ENCODE data around the gene SCLY.

The SCLY gene

GRCh38 chr2:238077292-238077691, 16.5 kb downstream of the SCLY start:
- DNase-seq = no peak

GRCh38 chr2:238079874-238080327, 19.1 kb downstream of the SCLY start:
- DNase-seq = no peak

- DNase-seq = no peak
Measured at GRCh38 chr2:238080518-238080917, 19.7 kb downstream of the SCLY start.

GRCh38 chr2:238081150-238081549, 20.3 kb downstream of the SCLY start:
- DNase-seq = no peak

GRCh38 chr2:238081561-238081960, 20.8 kb downstream of the SCLY start:
- DNase-seq = no peak

GRCh38 chr2:238082151-238082550, 21.4 kb downstream of the SCLY start:
- no peak for DNase-seq

- DNase-seq = no peak
Measured at GRCh38 chr2:238082827-238083226, 22.0 kb downstream of the SCLY start.

- no peak for DNase-seq
Measured at GRCh38 chr2:238083919-238084318, 23.1 kb downstream of the SCLY start.

- DNase-seq = no peak
Measured at GRCh38 chr2:238084761-238085160, 24.0 kb downstream of the SCLY start.

GRCh38 chr2:238085899-238086298, 25.1 kb downstream of the SCLY start:
- no peak for DNase-seq

- DNase-seq = no peak
Measured at GRCh38 chr2:238087211-238087610, 26.4 kb downstream of the SCLY start.

- DNase-seq = no peak
Measured at GRCh38 chr2:238090887-238091286, 30.1 kb downstream of the SCLY start.

GRCh38 chr2:238091436-238092060, 30.7 kb downstream of the SCLY start:
- no peak for DNase-seq

- no peak for DNase-seq
Measured at GRCh38 chr2:238092486-238093035, 31.8 kb downstream of the SCLY start.

- no peak for DNase-seq
Measured at GRCh38 chr2:238093181-238094140, 32.7 kb downstream of the SCLY start.

GRCh38 chr2:238094438-238095022, 33.7 kb downstream of the SCLY start:
- no peak for DNase-seq

- no peak for DNase-seq
Measured at GRCh38 chr2:238095143-238095542, 34.3 kb downstream of the SCLY start.

GRCh38 chr2:238096311-238097011, 35.7 kb downstream of the SCLY start:
- DNase-seq = no peak

- no peak for DNase-seq
Measured at GRCh38 chr2:238097201-238097987, 36.6 kb downstream of the SCLY start.

GRCh38 chr2:238097988-238098871, 37.4 kb downstream of the SCLY start:
- DNase-seq = no peak
